Stimulated activated naive CD4-positive, alpha-beta T cell treated with Interleukin-2 at 50 U/mL for 16 hours (primary cell): ENCODE data around the gene SORBS1.

Experiments used
- DNase-seq: peaks from one replicate; lab custom pipeline; 2025; lab: John Stamatoyannopoulos, UW

Gene SORBS1

DNA sequence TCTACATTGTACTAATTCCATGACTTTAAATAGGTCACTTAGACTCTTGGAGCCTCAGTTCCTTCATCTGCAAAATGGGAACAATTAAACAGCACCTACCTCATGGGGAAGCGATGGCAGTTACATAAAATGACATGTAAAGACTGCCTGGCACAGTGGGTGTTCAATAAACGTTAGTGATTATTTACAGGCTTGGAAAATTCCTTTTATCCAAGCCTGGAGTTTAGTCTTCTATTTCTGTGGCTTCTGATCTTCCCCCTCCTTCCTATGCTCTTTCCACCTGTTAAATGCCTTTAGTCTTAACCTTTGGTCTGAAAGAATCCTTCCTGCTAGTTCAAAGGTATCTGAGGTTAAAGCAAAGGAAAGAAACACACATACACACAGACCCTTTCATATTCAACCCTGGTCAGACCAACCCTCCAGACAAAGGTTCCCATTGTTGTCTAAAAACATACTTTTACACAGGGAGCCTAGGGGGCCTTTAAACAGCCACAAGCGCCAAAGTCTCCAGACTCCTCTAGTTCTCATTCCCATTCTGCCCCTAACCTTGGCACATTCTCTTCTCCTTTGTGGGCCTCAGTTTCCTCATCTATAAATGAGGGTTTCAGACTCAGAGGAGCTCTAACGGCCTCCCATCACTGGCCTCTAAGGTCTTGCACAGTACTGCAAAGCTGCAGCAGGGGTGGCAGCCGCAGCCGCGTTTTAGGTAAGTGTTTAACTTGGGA is 21.4 kb downstream of the SORBS1 start:
- no peak for DNase-seq

DNA sequence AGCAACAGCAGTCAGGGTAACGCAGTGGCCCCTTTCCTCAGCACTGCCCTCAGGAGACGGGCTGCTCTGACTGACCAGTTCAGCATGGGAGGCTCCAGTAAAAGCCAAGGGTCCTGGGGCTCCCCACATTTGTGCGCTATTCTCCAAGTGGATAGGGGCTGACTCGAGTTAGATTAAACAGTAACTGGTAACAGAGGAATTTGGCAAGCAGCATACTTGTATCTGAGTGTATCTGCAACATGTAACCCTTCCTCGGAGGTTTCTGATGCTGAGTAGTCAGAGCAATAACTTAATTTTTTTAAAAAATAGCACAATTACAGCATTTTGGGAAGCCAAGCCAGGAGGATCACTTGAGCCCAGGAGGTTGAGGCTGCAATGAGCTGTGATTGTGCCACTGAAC is 22.8 kb downstream of the SORBS1 start:
- no peak for DNase-seq

DNA sequence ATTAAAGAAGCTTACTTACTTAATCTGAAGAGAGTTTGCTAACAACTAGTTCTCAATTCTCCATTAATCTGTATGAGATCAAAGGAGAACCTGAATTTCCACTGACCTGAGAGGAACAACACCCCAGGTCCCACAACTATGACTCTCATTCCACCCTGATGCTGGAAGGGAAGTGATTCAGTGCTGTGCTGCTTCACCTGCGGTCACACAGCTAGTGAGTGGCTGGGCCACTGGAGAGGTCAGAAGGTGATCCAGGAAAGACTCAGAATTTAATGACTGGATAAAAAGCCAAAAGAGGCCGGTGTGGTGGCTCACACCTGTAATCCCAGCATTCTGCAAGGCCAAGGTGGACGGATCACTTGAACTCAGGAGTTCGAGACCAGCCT is 23.6 kb downstream of the SORBS1 start:
- no peak for DNase-seq

DNA sequence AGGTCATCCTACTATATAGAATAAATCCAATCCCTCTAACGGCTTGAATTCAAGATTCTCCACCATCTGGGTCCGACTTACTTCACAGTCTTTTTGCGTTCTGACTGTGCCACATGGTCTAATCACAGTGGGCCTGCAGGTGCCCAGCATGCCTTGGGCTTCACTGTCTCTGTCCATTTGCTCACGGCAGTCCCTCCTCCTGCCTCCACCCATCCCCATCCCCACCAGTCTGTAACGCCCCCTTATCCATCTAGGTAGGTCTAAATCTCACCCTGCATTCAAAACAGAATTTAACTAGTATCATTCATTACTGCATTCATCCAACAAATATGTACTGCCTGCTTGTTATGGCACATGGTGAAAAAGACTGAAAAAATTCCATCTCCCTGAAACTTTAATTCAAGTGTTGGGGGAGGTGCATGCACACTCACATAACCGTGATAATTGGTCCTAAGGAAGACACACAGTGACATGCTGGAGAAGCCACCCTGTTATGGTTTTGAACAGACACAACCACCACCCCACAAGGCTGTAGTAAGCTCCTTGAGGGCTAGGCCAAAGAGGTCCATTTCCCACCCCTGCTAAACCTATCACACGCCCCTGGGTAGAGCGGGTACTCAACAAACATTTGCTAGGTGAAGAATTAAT is 24.2 kb downstream of the SORBS1 start:
- no peak for DNase-seq

DNA sequence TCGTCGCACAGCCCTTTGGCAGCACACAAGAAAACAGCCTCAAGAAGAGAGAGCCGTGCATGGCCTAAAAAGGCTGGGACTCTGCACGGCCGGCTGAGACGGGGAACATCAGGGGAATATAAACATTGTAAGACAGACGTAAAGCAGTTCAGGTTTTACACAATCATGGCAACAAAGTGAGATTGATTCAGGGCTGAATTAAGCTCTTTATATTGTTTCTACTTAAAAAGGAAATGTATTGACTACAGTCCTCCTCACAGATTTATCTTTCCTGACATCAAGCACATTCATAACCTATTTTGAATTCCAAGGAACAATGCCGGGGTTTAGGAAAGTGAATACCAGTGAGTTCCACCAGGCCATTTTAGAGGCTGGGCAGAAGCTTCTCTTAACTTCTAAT is 25.2 kb downstream of the SORBS1 start:
- no peak for DNase-seq

DNA sequence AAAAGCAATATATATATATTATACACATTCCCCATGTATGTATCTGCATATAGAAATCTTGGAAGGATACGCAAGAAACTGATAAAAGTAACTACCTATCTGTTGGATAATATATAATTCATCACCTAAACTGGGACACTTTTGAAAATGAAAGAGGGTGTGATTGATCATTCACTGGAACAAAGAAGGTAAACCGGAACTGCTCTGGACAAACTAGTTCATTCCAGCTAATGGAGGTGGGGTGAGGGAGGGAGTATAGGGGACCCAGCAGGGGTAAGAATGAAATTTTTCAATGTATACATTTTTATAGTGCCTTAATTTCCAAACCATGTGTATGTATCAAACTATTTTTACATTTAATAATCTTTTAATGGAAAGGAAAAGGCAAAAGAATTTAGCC is 25.6 kb downstream of the SORBS1 start:
- no peak for DNase-seq

DNA sequence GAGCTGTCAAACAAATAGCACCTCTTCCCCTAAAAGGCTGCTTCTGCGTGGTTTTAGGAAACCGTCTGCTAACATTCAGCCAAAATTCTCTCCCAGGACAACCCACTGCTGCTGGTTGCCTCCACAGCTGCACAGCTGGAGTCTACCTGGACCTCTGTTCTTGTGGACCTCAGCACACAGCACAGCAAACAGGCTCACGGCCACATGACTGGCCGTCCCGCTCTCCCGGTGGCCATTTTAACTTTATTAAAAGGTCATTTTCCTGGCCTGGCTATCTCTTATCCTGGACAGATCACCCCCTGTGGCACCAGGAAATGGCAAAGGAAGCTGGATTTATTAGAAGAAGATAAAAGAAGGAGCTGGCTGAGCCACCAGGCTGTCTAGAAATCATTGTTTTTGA is 27.6 kb downstream of the SORBS1 start:
- DNase-seq: no peak

DNA sequence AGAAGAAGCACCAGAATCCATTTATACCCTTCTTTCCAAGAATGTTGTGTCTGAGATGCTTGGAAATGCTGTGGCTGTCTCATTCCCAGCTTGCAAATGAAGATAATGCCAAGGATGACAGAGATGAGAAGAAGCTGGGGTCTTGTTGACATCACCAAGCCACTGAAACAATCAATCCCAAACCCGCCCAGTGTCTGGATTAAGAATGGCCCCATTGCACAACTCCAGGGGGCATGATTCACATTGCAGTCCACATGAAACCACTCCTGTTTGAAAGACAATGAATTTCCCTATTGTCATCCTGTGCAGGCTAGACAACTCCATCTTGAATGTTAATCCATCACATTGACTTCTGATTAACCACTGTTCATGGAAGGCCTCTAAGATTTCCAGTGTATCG is 28.6 kb downstream of the SORBS1 start:
- DNase-seq: no peak

DNA sequence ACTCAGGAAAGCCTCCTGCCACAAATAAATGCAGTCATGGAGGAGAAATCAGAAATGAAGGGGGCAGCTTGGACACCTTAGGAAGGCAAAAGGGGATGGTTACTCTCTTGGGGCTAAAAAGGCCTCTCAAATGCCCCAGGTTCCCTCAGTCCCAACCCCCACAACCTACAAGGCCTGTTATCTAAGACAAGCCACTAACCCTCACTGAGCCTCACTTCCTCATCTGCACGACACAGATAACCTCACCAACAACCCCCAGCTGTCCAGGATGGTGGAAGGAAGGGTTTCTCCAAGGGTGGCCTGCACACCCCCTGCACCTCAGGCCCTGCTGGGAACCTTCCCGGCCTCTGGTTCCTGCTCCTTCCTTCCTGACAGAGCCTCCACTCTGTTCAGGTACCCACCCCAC is 29.2 kb downstream of the SORBS1 start:
- DNase-seq: no peak

DNA sequence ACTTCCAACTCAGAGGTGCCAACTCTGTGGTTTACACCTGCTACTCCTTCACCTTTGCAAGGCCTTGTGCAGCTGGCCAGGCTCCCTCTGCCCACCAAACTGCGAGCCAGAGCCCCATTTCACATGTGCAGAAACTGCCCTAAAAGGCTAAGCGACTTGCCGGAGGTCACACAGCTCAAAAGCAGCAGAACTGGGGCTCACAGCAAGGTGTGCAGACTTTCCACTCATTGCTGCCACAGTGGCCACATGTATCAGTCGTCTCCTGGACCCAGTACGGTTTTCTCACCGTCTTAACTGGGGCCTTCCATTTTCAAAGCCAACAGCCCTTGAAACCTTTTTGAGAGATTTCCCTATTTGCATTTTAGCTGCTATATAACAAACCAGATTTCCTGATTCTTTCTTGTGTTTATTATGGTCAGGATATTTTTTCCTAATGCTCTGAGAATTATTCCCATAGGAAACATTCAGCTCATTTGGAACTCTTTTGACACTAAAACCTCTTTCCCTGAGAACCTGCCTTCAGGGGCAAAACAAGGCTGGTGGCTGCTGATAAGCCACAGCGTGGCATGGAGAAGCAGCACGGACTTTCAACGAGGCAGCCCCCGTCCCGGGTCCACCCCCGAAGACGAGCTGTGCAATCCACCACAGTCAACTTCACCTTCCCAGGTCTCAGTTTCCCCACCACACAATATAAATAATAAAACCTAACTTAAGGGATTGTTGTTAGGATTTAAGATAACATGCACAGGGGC is 29.9 kb downstream of the SORBS1 start:
- no peak for DNase-seq

DNA sequence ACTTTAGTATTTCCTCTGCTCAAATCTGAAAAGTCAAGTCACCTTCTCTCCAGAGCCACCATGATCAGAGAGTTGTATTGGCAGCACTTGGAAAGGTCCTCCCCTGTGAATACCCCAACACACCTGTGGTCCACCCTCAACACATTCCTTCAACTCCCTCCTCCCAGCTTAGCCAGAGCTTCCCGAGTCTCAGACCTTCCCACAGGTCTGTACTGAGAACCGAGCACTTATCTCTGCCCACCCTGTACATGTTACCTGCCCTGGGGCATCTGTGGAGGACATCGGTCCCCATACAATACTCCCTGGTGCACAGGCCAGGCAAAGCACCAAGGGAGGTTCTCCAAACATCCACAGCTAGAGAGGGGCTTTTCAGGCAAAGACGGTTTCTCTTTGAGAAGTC is 30.6 kb downstream of the SORBS1 start:
- no peak for DNase-seq

DNA sequence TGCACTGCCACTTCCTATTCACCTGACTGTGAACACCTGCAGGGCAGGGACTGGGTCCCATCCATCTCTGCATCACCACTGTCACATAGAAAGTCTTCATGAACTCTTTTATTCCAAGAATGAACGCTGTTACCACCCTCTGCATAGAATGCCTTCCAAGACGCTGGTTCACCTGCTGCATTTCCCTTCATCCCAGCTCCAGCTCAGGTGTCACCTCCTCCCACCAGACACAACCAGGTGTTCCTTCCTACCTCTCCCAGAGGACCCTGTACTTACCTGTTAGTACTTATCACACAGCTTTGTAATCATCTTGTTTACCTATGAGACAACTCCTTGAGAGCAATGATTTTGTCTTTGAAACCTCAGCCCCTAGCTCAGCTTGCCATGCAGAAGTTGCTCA is 31.1 kb downstream of the SORBS1 start:
- no peak for DNase-seq

DNA sequence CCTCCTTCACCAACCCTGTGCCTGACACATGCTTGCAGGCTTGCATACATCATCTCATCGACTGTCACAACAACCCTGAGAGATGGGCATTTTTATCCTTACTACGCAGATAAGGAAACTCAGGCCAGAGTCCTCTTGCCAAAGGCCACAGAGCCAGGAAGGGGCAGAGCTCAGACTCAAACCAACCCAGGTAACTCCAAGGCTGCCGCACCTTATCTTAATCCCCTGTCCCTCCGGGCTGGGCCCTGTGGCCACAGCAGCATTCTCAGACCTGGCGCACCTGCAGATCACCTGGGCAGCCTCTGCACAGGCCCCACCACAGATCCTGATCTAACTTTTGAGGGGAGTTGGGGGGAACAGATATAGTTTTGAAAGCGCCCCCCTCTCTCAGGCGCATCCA is 35.1 kb downstream of the SORBS1 start:
- no peak for DNase-seq

DNA sequence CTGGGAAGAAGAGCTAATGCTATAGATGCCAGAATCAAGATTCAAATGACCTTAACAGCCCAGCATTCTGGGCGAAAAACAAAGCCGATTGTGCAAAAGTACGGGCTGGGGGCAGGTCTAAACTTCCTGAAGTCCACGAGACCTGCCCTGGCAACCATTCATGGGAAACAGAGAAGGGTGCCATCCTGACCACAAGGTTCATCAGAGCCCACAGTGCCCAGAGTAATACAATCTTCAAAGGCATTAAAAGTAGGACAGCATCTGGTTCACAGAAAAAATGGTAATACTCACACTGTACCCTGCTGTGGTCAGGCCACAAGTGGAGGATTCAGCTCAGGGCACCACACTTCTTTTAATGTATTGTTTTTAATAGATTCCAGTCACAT is 36.1 kb downstream of the SORBS1 start:
- DNase-seq: no peak

DNA sequence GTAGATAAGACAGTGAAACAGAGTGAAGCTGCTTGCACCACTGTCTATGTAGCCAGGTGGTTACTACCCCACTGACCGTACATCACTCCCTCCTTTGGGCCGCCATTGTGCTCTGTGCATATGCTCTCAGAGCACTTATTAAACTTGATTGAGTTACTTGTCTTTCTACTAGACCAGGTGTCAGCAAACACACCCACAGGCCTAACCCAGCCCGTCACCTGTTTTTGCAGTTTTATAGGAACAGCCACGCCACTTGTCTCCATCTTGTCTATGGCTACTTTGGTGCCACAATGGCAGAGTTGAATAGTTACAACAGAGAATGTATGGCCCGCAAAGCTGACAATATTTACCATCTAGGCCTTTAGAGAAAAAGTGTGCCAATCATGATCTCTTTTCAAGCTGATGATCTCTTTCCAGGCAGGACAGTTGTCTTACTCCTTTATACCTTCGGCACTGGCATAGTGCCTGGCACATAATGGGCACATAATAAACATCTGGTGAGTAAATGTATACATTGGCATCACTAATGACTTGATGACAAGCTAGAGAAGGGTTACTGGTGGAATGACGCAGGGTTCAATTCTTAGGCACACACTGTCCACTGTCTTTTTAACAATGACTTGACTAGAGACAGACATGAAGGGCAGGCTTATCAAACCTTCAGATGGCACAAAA is 36.7 kb downstream of the SORBS1 start:
- DNase-seq: no peak

DNA sequence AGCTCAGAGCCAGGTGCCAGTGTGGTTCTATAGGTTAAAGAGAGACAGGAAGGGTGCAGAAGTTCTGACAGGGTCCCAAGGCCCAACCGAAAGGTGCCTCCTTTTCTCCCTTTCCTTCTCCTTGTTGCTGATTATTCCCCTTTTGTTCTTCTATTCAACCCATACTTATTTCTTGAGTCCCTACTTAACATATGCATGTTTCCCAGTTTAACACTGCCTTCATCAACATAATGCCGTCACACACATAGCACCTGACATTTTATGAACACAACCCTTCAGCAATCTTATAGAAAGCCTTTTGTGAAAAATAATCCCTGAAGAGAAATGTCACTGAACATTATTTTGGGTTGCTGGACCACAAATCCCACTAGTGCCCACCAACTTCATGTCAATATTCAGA is 39.1 kb downstream of the SORBS1 start:
- no peak for DNase-seq

DNA sequence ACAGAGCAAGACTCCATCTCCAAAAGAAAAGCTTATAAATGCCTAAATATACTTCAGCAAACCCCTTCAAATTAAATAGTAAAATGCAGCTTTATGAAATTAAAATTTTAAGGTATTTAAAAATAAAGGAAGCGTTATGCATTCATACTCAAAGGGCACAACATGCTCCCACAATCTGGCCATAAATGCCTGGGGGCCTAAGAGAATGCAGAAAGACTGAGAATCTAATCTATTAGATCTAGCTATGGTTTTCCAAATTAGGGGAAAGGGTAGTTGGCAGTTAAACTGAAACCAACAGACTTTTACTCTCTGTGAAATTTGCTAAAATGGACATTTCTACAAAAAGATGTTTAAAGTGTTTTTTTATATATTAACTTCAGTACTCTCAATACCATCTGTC is 40.6 kb downstream of the SORBS1 start:
- DNase-seq: no peak

DNA sequence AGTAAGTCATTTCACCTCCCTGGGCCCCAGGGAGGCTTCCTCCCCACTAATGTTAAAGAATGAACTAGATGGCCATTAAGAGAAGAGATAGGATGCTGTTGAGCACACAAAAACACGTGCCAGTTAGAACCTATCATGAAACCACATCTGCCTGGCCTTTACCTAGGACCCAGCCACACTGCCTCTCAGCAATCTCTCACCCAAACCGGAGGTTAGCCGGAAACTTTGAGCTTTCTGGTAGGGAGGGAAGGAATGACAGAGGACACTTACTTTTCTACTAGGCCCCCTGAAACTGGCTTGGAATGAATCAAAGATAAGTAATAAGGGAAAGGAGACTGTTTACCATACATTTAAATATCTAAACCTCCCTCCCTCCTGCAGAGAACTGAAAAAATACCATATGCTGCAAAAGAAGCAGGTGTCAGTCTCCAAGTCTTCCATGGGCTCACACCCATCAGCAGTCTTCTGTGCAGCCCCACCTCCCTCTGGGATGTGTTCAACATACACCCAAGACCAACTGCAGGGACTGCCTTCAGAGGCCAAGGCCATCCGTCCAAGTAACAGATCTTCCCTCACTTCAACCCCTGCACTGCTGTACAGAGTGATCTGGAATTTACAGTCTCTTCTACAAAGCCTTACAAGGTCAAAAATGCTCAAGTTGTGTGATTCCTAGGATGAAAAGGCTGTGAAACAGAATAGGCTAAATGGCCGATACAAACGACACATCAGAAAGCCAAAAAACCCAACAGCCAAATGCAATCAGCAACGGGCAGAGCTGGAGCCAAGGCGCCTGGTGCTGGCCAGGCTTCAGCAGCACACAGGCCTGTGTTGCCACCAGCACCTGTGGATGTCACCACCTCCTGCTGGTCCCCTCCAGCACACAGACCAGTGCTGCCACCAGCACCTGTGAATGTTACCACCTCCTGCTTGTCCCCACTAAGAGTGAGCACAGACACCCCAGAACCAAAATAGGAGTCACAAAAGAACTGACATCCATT is 42.4 kb downstream of the SORBS1 start:
- no peak for DNase-seq

DNA sequence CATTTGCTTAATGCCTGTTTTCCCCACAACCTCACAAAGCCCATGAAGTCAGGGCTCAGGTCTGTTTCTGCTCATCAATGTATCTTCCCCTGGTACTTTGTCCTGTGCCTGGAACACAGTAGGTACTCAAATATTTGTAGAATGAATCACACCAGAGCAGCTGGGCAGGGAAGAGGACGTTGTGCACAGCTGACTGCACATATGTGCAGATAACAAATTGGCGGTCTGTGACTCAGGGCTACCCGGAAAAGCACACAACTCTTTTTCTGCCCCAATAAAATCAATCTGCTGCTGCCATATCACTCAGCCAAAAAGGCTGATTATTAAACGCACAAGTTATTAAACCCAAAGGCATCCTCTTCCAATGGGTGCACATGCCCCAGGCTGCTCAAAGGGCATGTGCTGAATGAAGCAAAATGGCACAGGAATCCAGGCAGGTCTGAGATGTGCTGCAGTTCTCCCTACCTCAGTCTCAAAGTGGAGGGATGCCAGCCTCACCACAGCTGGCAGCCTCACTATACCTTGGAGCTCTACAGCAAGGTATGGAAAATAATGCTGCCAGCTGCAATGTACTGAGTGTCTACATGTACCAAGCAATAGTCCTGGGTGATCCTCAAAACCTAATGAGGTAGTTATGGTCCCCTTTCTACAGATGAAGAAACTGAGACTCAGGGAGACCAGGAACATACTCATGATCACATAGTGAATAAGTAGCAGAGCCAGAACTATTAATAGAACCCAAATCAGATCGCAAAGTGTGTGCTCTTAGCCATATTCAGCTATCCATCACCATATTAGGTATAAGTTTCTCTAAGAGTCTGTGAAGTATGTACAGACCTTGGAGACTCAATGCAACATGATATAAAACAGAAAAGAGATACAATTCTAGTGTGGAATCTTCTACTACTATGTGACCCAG is 43.4 kb downstream of the SORBS1 start:
- DNase-seq: no peak

DNA sequence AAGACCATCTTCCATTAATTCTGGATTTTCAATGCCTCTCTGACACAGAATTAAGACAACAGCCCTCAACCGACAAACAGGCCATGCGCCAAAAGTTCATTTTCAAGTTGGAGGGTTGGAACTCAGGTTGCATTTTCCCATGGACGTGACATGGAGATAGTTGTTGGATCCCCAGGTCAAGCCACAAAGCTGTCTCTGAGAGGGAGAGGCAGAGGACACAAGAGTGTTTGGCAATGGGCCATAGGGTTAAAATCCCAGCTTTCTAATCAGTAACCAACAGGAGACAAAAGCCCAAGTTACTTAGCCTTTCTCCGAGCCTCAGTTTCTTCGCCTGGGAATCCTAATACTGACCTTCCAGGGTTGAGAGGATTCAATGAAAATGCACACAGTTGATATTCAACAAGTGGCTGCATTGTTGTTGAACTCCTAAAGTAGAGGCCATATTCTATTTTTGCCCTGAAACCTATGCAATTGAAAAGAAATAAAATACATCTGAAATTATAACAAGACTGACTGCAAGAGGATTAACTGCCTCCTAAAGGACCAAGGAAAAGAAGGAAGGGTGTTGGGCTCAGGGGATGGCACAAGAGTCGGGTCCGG is 44.3 kb downstream of the SORBS1 start:
- no peak for DNase-seq
